Fibroblast of lung (primary cell): ENCODE results near the gene GCK. TPM values are rescaled to one million over a fixed set of nuclear protein-coding genes. Genes with fewer than 3 reads are reported as not detected.

ENCODE experiments used
- DNase-seq, 2 donors: peaks; one replicate each; pipeline versions ENCODE4 v3.0.0 to v3.0.0-alpha.2; 2010; ENCODE audit warnings: low read depth in 2 of 2
- H2AFZ ChIP-seq: 2 replicates; pipeline ENCODE4 v1.5.1; 2012; ENCODE audit warnings: low read length, control low read depth, inconsistent platforms
- H3K27ac ChIP-seq: 2 replicates; pipeline ENCODE4 v1.5.1; 2011; ENCODE audit warnings: low read length, control low read depth; ENCODE audit not compliant: insufficient read depth
- H3K27me3 ChIP-seq: 2 replicates; pipeline ENCODE4 v1.5.1; 2011; ENCODE audit warnings: mild to moderate bottlenecking, low read length; ENCODE audit not compliant: control insufficient read depth, insufficient read depth
- H3K36me3 ChIP-seq: 2 replicates; pipeline ENCODE4 v1.5.1; 2011; ENCODE audit warnings: low read length; ENCODE audit not compliant: control insufficient read depth, insufficient read depth
- H3K4me1 ChIP-seq: 2 replicates; pipeline ENCODE4 v1.5.1; 2011; ENCODE audit warnings: low read length; ENCODE audit not compliant: control insufficient read depth, insufficient read depth; ENCODE audit errors: extremely low read depth
- H3K4me2 ChIP-seq: 2 replicates; pipeline ENCODE4 v1.5.1; 2011; ENCODE audit warnings: low read length, control low read depth; ENCODE audit not compliant: insufficient read depth; ENCODE audit errors: extremely low read depth
- H3K4me3 ChIP-seq, 4 experiments: fragments of 200-600 bp in 1 of 4; sonication (generic) in 1 of 4; replicated peaks in 1 of 4; 2 replicates each; pipeline ENCODE4 v1.5.1; 2011 to 2016; ENCODE audit warnings: low read length in 4 of 4, low read depth in 3 of 4, mild to moderate bottlenecking in 3 of 4, control low read depth in 2 of 4, inconsistent platforms in 1 of 4, mixed read lengths in 1 of 4; ENCODE audit not compliant: insufficient read depth in 1 of 4; ENCODE audit errors: control extremely low read depth in 1 of 4
- H3K79me2 ChIP-seq: 2 replicates; pipeline ENCODE4 v1.5.1; 2012; ENCODE audit warnings: mild to moderate bottlenecking, low read length, inconsistent platforms; ENCODE audit not compliant: control insufficient read depth, insufficient read depth
- H3K9ac ChIP-seq: 2 replicates; pipeline ENCODE4 v1.5.1; 2011; ENCODE audit warnings: mild to moderate bottlenecking, low read length, control low read depth; ENCODE audit not compliant: insufficient read depth
- H3K9me3 ChIP-seq: 2 replicates; pipeline ENCODE4 v1.5.1; 2012; ENCODE audit warnings: low read depth, low read length; ENCODE audit not compliant: control insufficient read depth, insufficient read depth
- H4K20me1 ChIP-seq: 2 replicates; pipeline ENCODE4 v1.5.1; 2011; ENCODE audit warnings: low read length; ENCODE audit not compliant: control insufficient read depth, insufficient read depth; ENCODE audit errors: extremely low read depth
- CTCF ChIP-seq, 2 donors: IDR thresholded peaks in 1 of 2; conservative IDR thresholded peaks in 1 of 2; 1 replicate in 1 of 2; 2 replicates in 1 of 2; pipeline ENCODE4 v1.5.1; 2011 to 2012; ENCODE audit warnings: low read length in 2 of 2, control low read depth in 1 of 2, inconsistent platforms in 1 of 2, low read depth in 1 of 2, mild to moderate bottlenecking in 1 of 2
- EZH2 ChIP-seq: IDR thresholded peaks from 2 replicates; pipeline ENCODE4 v1.5.1; 2012; ENCODE audit warnings: low read length, control low read depth, mild to moderate bottlenecking; ENCODE audit errors: missing control alignments
- polyA plus RNA-seq, 2 donors: library from polyadenylated mRNA; depleted of rRNA in 1 of 2; stranded (reverse) in 1 of 2; unstranded in 1 of 2; fragments of >200 nt; gene quantifications; 2 replicates each; pipeline ENCODE4 v1.2.1, GENCODE V29; 2011 to 2012; ENCODE audit warnings: missing spikeins in 1 of 2
- total RNA-seq: library from RNA; depleted of rRNA; stranded (reverse); fragments of >200 nt; gene quantifications from 2 replicates; pipeline ENCODE4 v1.2.1, GENCODE V29; 2014

Gene GCK
- total and polyA plus RNA-seq, 2 donors (not counting 1 experiment from before 2014, with no cell fraction given), result 0.14 to 1.7 TPM

- no peak for TF ChIP-seq CTCF (conservative IDR thresholded peaks at IDR 0.05 in 1 of 2, IDR thresholded peaks at IDR 0.05 in 1 of 2; ENCODE audit: low read depth in 1 of 2, low read length in 2 of 2)
- no peak for TF ChIP-seq EZH2
- no peaks in the 10 kb centered on the region for H3K36me3 ChIP-seq
- no peak overlapping the region for H3K4me2 ChIP-seq
- peak; percentile 88 to 89 for DNase-seq
- H3K4me1 ChIP-seq, result peaks cover 24% of the 10 kb centered on the region
- H4K20me1 ChIP-seq, result no peaks in the 10 kb centered on the region
- H3K27me3 ChIP-seq, result no peaks in the 10 kb centered on the region
- H3K9ac ChIP-seq, result no peak overlapping the region
- no peaks in the 10 kb centered on the region for H3K9me3 ChIP-seq
- peak overlapping the region; percentile 62 for H2AFZ ChIP-seq
- H3K79me2 ChIP-seq, result no peaks in the 10 kb centered on the region
- H3K27ac ChIP-seq, result peak overlapping the region; percentile 40
- H3K4me3 ChIP-seq, result no peak overlapping the region
Observed at GRCh38 chr7:44100458-44101302, 88.6 kb downstream of the GCK start.

GRCh38 chr7:44099669-44100068 is 89.6 kb downstream of the GCK start:
- H3K79me2 ChIP-seq, result no peaks in the 10 kb centered on the region
- no peaks in the 10 kb centered on the region for H4K20me1 ChIP-seq
- DNase-seq, result no peak
- H3K9ac ChIP-seq, result no peak overlapping the region
- no peaks in the 10 kb centered on the region for H3K27me3 ChIP-seq
- no peak for TF ChIP-seq EZH2
- no peak for TF ChIP-seq CTCF (conservative IDR thresholded peaks at IDR 0.05 in 1 of 2, IDR thresholded peaks at IDR 0.05 in 1 of 2; ENCODE audit: low read depth in 1 of 2, low read length in 2 of 2)
- H3K4me3 ChIP-seq, result no peak overlapping the region
- H3K4me1 ChIP-seq, result peaks cover 19% of the 10 kb centered on the region
- no peaks in the 10 kb centered on the region for H3K9me3 ChIP-seq
- no peak overlapping the region for H3K27ac ChIP-seq
- H3K4me2 ChIP-seq, result no peak overlapping the region
- no peak overlapping the region for H2AFZ ChIP-seq
- no peaks in the 10 kb centered on the region for H3K36me3 ChIP-seq

- Histone ChIP-seq H4K20me1 (no peaks in the 10 kb centered on the region), H3K4me1 (peaks cover 19% of the 10 kb centered on the region)
- no peak for DNase-seq
Observed at GRCh38 chr7:44098092-44099068, 90.9 kb downstream of the GCK start.

More at GRCh38 chr7:44098092-44099068, 90.9 kb downstream of the GCK start:
- Histone ChIP-seq H3K4me2 (no peak overlapping the region), H3K36me3 (no peaks in the 10 kb centered on the region), H3K9ac (no peak overlapping the region), H2AFZ (no peak overlapping the region), H3K4me3 (no peak overlapping the region), H3K9me3 (no peaks in the 10 kb centered on the region), H3K79me2 (no peaks in the 10 kb centered on the region), H3K27ac (no peak overlapping the region), H3K27me3 (no peaks in the 10 kb centered on the region)
- TF ChIP-seq EZH2 (no peak), CTCF (conservative IDR thresholded peaks at IDR 0.05 in 1 of 2, IDR thresholded peaks at IDR 0.05 in 1 of 2; ENCODE audit: low read depth in 1 of 2, low read length in 2 of 2) (no peak)
